Ramos (cell line): ENCODE data around the gene WDR72.
"Not testable (repeated sequence)": the region's sequence is repeated elsewhere in the genome, so short reads cannot be mapped to it uniquely, and the experiment has no call there.

ENCODE experiments used
- in situ Hi-C: fragments of 300-500 bp; cut with MboI; formaldehyde crosslinking; loops from one replicate; pipeline ENCODE4 v1.14.3; 2022; ENCODE audit warnings: low sequenced_read_pairs; ENCODE audit not compliant: unreplicated experiment

Gene WDR72

DNA sequence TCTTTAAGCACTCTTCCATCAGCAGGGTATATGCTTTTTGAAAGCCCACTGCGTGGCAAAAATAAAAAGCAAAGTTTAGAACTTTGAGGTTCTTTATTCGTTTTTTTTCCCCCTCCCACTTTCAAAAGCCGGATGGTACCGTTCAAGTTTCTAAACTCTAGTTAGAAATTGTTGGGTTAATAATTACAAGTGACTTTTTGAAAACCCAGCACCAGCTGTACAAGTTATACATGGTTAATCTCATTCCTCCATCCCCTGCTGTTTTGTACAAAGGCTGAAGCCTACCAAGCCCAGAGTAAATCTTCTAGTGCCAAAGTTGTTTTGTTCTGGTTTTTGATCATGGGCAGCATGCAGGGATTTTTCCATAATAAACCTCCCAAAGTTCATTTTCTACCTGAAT lies 48.6 kb downstream of the WDR72 start:
- in situ Hi-C loops, result no loop called here

DNA sequence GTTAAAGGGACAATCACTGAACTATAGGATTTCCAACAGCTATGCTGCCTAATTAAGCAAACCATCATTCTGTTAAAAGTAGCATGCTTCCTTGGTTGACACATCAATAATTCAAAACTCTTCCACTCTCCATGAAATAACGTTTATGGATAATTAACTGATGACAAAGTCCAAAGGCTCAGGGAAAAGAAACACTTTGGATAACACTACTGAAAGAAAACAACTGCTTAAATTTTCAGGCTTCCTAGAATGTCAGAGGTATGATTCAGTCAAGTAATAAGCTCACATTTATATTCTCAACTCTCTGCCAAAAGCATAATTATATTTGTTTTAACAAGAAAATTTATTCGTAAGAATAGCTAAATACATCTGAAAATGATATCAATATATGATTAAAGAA lies 49.6 kb downstream of the WDR72 start:
- in situ Hi-C loops, result no loop called here

- in situ Hi-C loops, result no loop called here
Observed at GRCh38 chr15:53695365-53695764, 64.1 kb downstream of the WDR72 start.

- in situ Hi-C loops, result no loop called here
Observed at GRCh38 chr15:53694476-53694874, 65.0 kb downstream of the WDR72 start.

DNA sequence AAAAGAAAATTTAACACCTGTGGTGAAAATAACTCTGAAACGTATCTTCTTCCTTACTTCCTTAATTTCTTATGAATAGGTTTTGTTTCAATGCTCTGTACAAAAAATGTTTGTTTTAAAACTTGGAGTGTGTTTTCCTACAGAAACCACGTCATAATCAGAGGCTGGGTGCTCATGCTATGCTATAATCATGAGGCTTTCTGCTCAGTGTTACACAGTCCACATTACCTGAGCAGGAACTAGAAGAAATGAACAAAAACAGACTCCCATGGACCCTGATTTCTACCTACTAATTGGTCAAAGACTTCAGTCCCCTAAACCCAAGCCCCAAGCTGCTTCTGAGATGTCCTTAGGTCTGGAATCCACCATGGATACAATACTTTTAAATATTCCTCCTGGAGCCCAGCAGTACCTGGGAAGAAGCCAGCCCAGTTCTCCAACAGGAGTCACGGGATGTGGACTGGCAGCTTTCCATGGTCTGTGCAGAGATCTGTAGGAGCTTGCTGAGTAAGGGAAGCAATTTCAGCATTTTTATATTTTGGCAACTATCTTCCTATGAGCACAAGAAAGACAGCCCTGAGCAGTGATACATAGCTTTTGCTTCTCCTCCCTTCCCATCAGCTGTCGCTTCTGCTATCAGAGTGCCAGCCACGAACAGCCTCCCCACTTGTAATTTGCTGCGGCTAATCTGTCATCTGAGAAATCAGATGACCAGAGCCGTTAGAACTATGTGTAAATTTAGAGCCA lies 65.6 kb downstream of the WDR72 start:
- in situ Hi-C loops, result no loop called here

GRCh38 chr15:53684162-53684561 lies 75.3 kb downstream of the WDR72 start:
- in situ Hi-C loops, result not testable (repeated sequence)

- in situ Hi-C loops, result no loop called here
Observed at GRCh38 chr15:53681056-53681455, 78.4 kb downstream of the WDR72 start.

- in situ Hi-C loops, result no loop called here
Observed at GRCh38 chr15:53675832-53676231, 83.6 kb downstream of the WDR72 start.

DNA sequence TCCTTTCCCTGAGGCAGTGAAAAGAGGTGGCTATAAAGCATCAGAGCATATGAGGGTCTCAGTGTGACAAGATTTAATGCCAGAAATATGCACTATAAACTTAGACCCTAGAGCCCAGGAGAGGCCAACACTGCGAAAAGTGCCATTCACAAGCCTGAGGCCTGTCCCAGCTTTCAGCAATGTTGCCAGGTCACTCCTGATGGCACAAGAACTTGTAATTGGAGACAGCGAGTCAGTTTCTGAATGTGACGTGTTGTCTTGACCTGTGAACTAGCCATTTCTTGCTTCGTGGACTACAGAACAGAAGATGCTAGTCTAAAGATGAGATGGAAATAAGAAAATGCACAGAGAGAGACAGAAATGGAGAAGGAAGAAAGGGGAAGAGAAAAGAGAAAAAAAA lies 87.9 kb downstream of the WDR72 start:
- in situ Hi-C loops, result no loop called here

DNA sequence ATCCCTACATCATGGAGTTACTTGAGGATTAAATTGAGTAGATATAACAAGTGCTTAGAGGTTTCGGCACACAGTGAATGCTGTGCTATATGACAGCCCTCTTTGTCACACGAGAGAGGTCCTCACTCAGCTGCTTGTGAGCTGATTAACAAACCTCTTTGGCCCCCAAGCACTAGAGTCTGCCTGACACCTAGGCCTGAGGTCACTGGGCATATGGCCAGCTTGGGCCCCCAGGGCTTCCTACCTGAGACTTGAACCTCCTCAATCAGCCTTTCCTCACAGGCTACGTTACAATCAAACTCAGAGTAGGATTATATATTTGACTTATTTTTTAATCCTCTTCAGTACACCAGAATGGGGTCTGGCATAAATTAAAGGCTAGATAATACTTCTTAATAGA lies 88.8 kb downstream of the WDR72 start:
- in situ Hi-C loops, result no loop called here

DNA sequence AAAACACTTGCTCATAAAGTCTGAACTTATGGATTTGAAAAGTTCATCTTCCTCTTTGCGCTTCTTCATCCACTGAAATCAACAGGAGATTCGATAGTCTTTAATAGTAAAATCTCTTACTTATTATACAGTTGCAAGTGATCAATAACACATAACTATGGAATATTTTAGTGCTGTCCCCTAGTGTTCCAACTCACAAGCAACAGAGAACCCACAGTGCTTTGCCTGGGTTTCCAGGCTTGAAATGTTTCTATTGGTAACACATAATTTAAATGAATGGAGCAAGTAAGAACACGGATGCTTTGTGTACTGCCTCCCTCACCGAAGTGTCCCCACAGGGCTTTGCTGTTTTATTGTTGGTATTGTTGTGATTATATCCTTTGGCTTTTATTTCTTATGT lies 93.5 kb downstream of the WDR72 start:
- in situ Hi-C loops, result no loop called here

- in situ Hi-C loops, result no loop called here
Observed at GRCh38 chr15:53658827-53659555, 100.5 kb downstream of the WDR72 start.

DNA sequence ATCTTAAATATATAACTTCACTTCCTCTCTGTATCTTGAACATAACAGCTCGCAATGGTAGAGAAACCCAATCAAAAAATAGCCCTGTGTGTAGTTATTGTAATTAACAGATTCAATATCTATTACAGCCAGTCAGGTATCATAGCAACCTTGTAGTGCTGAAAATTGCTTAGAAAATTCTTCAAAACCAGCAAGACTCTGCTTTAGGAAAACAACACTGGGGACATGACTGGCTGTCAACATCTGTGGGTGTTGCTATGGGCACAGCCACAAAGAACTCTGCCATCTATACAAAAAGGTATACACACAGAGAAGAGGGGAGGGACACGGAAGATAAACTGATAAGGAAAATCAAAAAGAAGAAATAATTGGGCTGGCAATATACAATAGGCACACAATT lies 101.2 kb downstream of the WDR72 start:
- in situ Hi-C loops, result no loop called here

DNA sequence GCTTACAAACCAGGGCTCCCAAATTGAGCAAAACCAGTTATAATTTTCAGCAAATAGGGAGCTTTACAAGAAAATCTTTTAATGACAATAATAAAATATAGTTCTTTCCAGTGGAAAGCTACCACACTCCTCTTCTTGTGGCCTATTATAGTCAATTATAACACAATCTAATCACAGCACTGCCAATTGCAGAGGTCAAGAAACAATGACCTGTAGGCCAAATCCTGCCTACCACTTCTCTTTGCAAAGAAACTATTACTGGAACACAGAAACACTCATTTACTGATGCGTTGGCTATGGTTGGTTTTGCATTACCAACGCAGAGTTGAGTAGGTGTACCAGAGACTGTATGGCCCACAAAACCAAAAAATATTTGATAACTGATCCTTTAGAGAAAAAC lies 110.5 kb downstream of the WDR72 start:
- in situ Hi-C loops, result no loop called here

DNA sequence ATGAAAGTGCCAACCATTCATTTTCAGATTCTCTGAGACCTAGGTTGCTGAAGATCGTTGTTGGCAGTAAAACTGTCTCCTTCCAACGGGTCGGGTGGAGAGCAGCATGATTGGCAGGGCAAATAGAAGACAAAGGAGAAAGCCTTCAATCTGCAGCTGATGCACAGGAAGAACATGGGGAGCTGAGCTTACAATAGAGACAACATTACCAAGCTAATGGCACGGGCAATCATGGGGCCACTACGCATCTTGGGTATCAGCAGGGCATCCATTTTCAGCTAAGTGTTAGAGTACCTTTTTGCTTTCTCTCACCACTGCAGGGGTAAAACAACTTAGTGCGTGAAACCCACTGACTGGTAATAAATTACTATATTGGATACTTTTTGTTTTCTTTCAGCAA lies 114.8 kb downstream of the WDR72 start:
- in situ Hi-C loops, result no loop called here

DNA sequence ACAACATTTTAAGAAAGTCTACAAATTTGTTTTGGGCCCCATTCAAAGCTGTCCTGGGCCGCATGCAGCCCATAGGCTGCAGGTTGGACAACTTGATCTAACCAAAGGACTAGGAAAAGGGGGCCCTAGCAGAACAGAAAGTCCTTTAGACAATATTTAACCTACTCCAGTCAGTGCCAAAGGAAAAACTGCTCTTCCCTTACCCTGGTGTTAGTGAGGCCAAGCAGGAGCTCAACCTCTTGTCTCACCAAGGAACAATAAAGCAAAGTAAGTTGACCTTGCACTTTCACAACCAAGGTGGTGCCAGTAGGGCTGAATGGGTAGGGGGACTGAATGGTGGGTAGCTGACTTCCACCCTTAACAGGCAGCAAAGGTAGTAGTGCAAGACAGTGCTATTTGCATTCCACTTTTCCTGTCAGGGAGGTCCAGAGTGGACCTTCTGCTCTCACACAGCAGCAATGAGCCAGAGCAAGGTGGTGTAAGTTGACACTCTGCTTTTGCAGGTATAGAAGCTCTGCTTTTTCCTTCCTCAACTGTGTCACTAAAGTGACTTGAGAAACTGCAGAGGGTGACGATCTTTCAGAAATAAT lies 124.9 kb downstream of the WDR72 start:
- in situ Hi-C loops, result no loop called here

- in situ Hi-C loops, result no loop called here
Observed at GRCh38 chr15:53627279-53627678, 132.2 kb downstream of the WDR72 start.

DNA sequence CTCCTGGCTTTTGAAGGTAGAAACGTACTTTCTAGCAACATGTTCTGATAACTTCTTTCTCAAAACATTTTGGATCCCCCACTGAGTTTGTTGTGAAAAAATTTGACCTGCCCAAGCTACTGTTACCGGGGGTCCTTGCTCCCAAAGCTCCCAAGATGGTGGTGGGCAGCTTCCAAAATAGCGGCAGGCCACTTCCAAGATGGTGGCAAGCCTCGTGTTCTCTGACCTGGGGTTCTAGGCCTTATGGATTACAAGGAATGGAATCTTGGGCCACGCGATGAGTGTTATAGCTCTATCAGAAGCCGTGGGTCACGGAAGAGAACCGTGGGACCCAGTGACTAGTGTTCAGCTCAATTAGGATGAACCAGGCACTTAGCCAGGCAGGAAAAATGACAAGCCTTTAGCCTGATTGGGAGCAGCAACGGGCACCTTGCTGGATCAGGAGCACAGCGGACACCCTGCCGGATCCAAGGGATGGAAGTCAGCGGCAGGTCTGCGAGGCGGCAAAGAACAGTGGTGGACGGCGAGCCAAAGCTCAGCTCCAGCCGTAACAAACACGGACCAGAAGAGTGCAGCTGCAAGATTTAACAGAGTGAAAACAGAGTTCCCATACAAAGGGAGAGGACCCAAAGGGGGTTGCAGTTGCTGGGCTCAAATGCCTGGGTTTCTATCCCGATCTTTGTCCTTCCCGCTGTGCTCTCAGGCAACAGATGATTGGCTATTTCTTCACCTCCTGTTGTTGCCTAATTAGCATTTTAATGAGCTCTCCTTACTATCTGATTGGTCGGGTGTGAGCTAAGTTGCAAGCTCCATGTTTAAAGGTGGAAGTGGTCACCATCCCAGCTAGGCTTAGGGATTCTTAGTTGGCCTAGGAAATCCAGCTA lies 133.3 kb downstream of the WDR72 start:
- in situ Hi-C loops, result no loop called here

GRCh38 chr15:53625260-53625659 lies 134.2 kb downstream of the WDR72 start:
- in situ Hi-C loops, result no loop called here

DNA sequence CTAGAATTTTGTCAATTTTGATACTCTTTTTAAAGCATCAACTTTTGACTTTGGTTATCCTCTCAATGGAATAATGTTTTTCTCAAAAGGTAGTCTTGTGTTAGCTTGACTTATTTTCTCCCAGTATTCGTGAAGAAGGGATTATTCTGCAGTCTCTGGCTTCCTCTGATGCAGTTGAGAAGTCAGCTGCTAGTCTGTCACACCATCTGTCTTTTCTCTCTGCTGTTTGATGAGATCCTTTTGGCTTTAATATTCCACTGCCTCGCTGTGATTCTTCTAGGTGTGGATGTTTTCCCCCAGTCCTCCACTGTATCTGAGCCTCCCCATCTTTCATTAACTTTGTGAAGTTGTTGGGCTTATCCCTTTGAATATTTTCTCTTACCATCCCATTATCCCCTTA lies 141.0 kb downstream of the WDR72 start:
- in situ Hi-C loops, result no loop called here
